Heart right ventricle (tissue), 16 donors: Measurements from ENCODE around the gene FMO2. TPM values are rescaled to one million over a fixed set of nuclear protein-coding genes. Genes with fewer than 3 reads are reported as not detected.

ENCODE experiments used
- ATAC-seq, 8 donors: fragments of 200-7000 bp; cut with Tn5 transposase; one replicate each; pipeline ENCODE4 v1.9.1; 2020; ENCODE audit warnings: mild to moderate bottlenecking in 8 of 8, moderate library complexity in 8 of 8, moderate number of reproducible peaks in 1 of 8
- DNase-seq, 2 donors: peaks; one replicate each; pipeline ENCODE4 v3.0.0-alpha.2; 2020
- H3K27ac ChIP-seq, 10 donors: fragments of 200-600 bp; sonication (generic) in 2 of 10; one replicate each; pipeline versions ENCODE4 v1.5.0 to v1.8.0; 2020 to 2022; ENCODE audit warnings: mild to moderate bottlenecking in 3 of 10
- H3K27me3 ChIP-seq, 7 donors: fragments of 200-600 bp; one replicate each; pipeline ENCODE4 v1.8.0; 2021 to 2022; ENCODE audit warnings: mild to moderate bottlenecking in 2 of 7
- H3K36me3 ChIP-seq, 9 donors: fragments of 200-600 bp; sonication (generic) in 1 of 9; one replicate each; pipeline versions ENCODE4 v1.5.0 to v1.8.0; 2020 to 2022; ENCODE audit warnings: mild to moderate bottlenecking in 2 of 9
- H3K4me1 ChIP-seq, 9 donors: fragments of 200-600 bp; sonication (generic) in 1 of 9; one replicate each; pipeline versions ENCODE4 v1.5.0 to v1.8.0; 2020 to 2022; ENCODE audit warnings: mild to moderate bottlenecking in 4 of 9
- H3K4me3 ChIP-seq, 10 donors: fragments of 200-600 bp; sonication (generic) in 2 of 10; one replicate each; pipeline versions ENCODE4 v1.5.0 to v1.8.0; 2020 to 2022; ENCODE audit warnings: mild to moderate bottlenecking in 7 of 10, moderate library complexity in 2 of 10
- H3K9me3 ChIP-seq, 11 donors: fragments of 200-600 bp in 10 of 11; sonication (generic) in 2 of 11; one replicate each; pipeline versions ENCODE4 v1.5.0 to v1.8.0; 2013 to 2022; ENCODE audit warnings: mild to moderate bottlenecking in 2 of 11, control low read depth in 1 of 11, moderate library complexity in 1 of 11
- CTCF ChIP-seq, 9 donors: fragments of 200-600 bp; sonication (generic) in 2 of 9; IDR thresholded peaks; one replicate each; pipeline versions ENCODE4 v1.5.0 to v1.8.0; 2021 to 2022; ENCODE audit warnings: antibody characterized with exemption in 9 of 9, mild to moderate bottlenecking in 5 of 9, moderate library complexity in 1 of 9
- WGBS, 2 donors: extraction: QIAGEN DNeasy Blood & Tissue Kit; methylation state at CpG; one replicate each; pipeline ENCODE4 v1.1.7; 2013; ENCODE audit warnings: inconsistent platforms in 1 of 2; 5-methylcytosine and 5-hydroxymethylcytosine counted together
- intact Hi-C, 10 donors: fragments of 100-400 bp; cut with DNase I; formaldehyde crosslinking; loops; one replicate each; pipeline versions ENCODE4 v1.11.1 to v1.14.2; 2022
- polyA plus RNA-seq, 2 donors: library from polyadenylated mRNA; stranded (reverse); fragments of 200-250 nt; gene quantifications; one replicate each; pipeline ENCODE4 v1.2.3, GENCODE V29; 2013
- total RNA-seq, 10 donors: library from RNA; stranded (reverse); fragmentation: NEBNext Ultra II Directional in 3 of 10; extraction: Animal tissue kit (Norgen Biotek cat#: 25700) in 3 of 10; gene quantifications; one replicate each; pipeline versions ENCODE4 v1.2.1 to v1.2.4, GENCODE V29; 2021 to 2023
- donor health status: Arrhythmogenic right ventricular cardiomyopathy.
- donor health status: ischemic (EF 13 %, LVEDD 7.1; RV severe dilation, severe dysfunction).
- donor health status: healthy with polysubstance abuse.
- donor health status: DM: no; HTN: yes; CAD: no.
- donor health status: DM: no; HTN: no; CAD: no.
- donor health status: ischemic (EF 25% LVEDD 6.9; RV normal size, moderate dysfunction).
- donor health status: ischemic (EF 25% LVEDD 5.7; RV mildly dilated, moderate dysfunction).
- donor health status: healthy.
- donor health status: DM: yes; HTN: yes; CAD: no.
- donor health status: Ischemic cardiomyopathy.
- donor health status: ischemic (EF 35%, LVEDD 5.7; RV mildly dilated, moderate dysfunction).
- donor health status: nonischemic (EF 11% LVEDD 7.7; RV severe dilation, severe dysfunction).
- donor health status: DM: yes; HTN: yes; CAD: no.
- donor health status: PGD.
- donor health status: ischemic (EF 29% LVEDD 5.4; RV normal size, mild dysfunction).
- donor health status: nonischemic (EF 23%, LVEDD 6.1; RV moderate dilation, normal function).

FMO2 gene
- total and polyA plus RNA-seq, 12 donors: 7.6 to 78.5 (median 28.7) TPM

DNA sequence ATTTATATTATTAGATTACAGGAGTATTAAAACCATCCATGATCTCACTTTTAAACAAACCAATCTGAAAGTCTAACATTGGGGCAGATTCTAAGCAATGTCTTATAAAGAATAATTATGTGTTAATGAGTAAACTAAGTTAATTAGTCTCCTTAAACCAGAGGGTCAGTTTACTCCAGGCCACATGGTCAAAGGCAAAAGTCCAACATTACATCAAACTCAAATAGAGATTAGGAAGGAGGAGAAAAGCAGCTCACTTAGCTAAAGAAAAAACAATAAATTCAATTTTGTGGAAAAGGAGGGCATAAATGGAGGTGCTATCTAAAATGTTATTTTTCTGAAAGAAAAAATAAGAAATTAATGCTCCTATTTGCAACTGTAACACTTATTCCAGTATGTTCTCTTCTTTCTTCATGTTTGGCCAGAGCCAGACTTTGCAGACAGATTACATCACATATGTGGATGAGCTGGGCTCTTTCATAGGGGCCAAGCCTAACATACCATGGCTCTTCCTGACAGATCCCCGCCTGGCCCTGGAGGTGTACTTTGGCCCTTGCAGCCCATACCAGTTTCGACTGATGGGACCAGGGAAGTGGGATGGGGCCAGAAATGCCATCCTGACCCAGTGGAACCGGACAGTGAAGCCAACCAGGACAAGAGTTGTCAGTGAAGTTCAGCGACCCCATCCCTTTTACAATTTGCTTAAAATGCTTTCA lies 24.3 kb upstream of the FMO2 start:
- no peak overlapping the region for H3K4me3 ChIP-seq
- intact Hi-C loops: no loop called here
- H3K4me1 ChIP-seq: peaks cover 0 to 17% (median 12%) of the 10 kb centered on the region in 9 donors
- H3K36me3 ChIP-seq: no peaks in the 10 kb centered on the region
- peak overlapping the region in 6 of 10 donors; percentile 17 to 60 (median 40) for H3K27ac ChIP-seq
- DNase-seq (no peak), ATAC-seq (peak in 4 of 8 donors; percentile 38 to 70 (median 60))
- TF ChIP-seq CTCF (IDR thresholded peaks at IDR 0.05): no peak
- WGBS, 2 donors: 80 to 90% methylated on average over 4 of the region's 4 CpGs
- H3K27me3 ChIP-seq: no peaks in the 10 kb centered on the region
- peaks cover 0 to 6% (median 0%) of the 10 kb centered on the region in 11 donors for H3K9me3 ChIP-seq

- no peaks in the 10 kb centered on the region for H3K36me3 ChIP-seq
- intact Hi-C loops: no loop called here
- H3K9me3 ChIP-seq: peaks cover 0 to 6% (median 0%) of the 10 kb centered on the region in 11 donors
- H3K27ac ChIP-seq: peak overlapping the region in 4 of 10 donors; percentile 13 to 60 (median 46)
- no peak for TF ChIP-seq CTCF (IDR thresholded peaks at IDR 0.05)
- no peak overlapping the region for H3K4me3 ChIP-seq
- no peak for ATAC-seq
- H3K4me1 ChIP-seq: peaks cover 0 to 17% (median 12%) of the 10 kb centered on the region in 9 donors
- H3K27me3 ChIP-seq: no peaks in the 10 kb centered on the region
- DNase-seq: no peak
These were observed 23.7 kb upstream of the FMO2 start for GRCh38 chr1:171161431-171161830.

DNA sequence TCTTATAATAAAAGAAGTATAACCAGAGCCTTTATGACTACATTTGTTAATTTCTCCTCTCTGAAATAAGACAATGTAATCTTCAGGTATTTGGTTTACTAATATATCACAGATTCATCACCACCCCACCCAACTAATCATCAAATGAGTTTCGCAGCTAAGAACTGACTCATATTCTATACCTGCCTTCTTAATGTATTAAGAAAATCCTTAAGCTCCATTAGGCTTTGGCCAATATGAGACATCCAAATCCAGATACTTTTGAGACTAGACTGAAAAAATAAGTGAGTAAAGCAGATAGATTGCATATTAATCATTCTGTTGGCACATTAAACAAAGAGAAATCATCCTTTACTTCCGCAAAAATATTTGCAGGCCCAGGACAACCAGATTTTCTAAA lies 18.7 kb upstream of the FMO2 start:
- ATAC-seq (no peak), DNase-seq (no peak)
- H3K4me1 ChIP-seq: peaks cover 0 to 12% (median 0%) of the 10 kb centered on the region in 9 donors
- TF ChIP-seq CTCF (IDR thresholded peaks at IDR 0.05): no peak
- intact Hi-C loops: no loop called here
- 95 to 98% methylated on average over 2 of the region's 2 CpGs for WGBS, 2 donors
- H3K36me3 ChIP-seq: no peaks in the 10 kb centered on the region
- no peak overlapping the region for H3K4me3 ChIP-seq
- H3K27me3 ChIP-seq: no peaks in the 10 kb centered on the region
- no peaks in the 10 kb centered on the region for H3K9me3 ChIP-seq
- no peak overlapping the region for H3K27ac ChIP-seq

- H3K36me3 ChIP-seq: no peaks in the 10 kb centered on the region
- ATAC-seq (no peak), DNase-seq (no peak)
- no peak overlapping the region for H3K27ac ChIP-seq
- no peaks in the 10 kb centered on the region for H3K27me3 ChIP-seq
- intact Hi-C loops: no loop called here
- peaks cover 0 to 12% (median 0%) of the 10 kb centered on the region in 9 donors for H3K4me1 ChIP-seq
- no peak overlapping the region for H3K4me3 ChIP-seq
- no peak for TF ChIP-seq CTCF (IDR thresholded peaks at IDR 0.05)
- WGBS, 2 donors: 95 to 100% methylated on average over 2 of the region's 2 CpGs
- no peaks in the 10 kb centered on the region for H3K9me3 ChIP-seq
These were observed 17.3 kb upstream of the FMO2 start for GRCh38 chr1:171167785-171168184.
